GM12891 (cell line): ENCODE results near the gene CDH4.

Experiments
- DNase-seq: peaks from one replicate; pipeline ENCODE4 v3.0.0; 2011; ENCODE audit warnings: low spot score; ENCODE audit not compliant: insufficient read length
- FAIRE-seq: peaks from 2 replicates; lab custom pipeline; 2011; peaks lifted over from hg19 to GRCh38; lab: Jason Lieb, UNC
- PAX5 ChIP-seq: IDR thresholded peaks from 2 replicates; pipeline ENCODE4 v1.6.1; 2011; ENCODE audit warnings: low read length, moderate library complexity, mild to moderate bottlenecking; ENCODE audit not compliant: insufficient read depth, severe bottlenecking
- POLR2A ChIP-seq: IDR thresholded peaks from 2 replicates; pipeline ENCODE4 v1.6.1; 2011; ENCODE audit warnings: low read depth, low read length, control low read depth
- POLR2AphosphoS5 ChIP-seq: IDR thresholded peaks from 2 replicates; pipeline ENCODE4 v1.6.1; 2011; ENCODE audit warnings: low read depth, low read length, control low read depth
- POU2F2 ChIP-seq: IDR thresholded peaks from 2 replicates; pipeline ENCODE4 v1.6.1; 2011; ENCODE audit warnings: low read depth, mild to moderate bottlenecking, control low read depth, low read length, moderate library complexity
- SPI1 ChIP-seq: IDR thresholded peaks from 2 replicates; pipeline ENCODE4 v1.6.1; 2011; ENCODE audit warnings: low read depth, low read length, control low read depth
- TAF1 ChIP-seq: IDR thresholded peaks from 2 replicates; pipeline ENCODE4 v1.6.1; 2011; ENCODE audit warnings: low read depth, low read length, control low read depth

The CDH4 gene

DNA sequence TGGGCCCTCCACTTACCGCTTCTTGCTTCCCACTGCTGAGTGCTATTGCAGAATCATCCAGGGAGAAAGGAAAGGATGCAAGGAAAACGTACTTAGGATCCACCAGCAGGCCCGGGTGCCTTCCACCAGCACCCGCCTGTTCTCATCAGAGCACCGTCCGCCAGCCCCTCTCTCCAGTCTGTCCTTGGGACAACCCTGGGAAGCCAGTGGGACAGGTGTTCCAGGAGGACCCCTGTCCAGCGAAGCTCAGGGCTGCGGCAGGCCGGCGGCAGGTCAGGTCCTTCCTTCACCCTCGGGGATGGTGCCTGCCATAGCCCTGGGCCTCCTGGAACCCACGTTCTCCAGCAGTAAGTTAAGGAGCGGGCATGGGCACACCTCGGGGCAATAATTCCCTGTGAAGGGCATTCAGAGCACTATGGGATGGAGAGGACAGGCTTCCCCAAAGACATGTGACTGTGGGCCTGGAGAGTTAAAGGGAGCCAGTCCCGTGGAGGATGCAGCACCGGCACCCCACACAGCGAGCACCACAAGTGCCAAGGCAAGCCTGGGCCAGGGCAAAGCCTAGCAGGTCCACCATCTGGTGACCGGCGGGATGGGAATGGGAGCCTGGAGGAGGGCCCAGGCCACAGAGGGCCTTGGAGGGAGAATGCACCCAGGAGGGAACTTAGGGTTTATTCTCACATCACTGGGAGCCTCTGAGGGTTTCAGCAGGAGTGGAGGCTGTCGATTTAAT, 416.9 kb downstream of the CDH4 start:
- TF ChIP-seq TAF1 (no peak), POLR2A (no peak), POU2F2 (no peak), POLR2AphosphoS5 (no peak), PAX5 (no peak), SPI1 (no peak)
- no peak for DNase-seq
- no peak for FAIRE-seq

GRCh38 chr20:61670274-61670673, 418.2 kb downstream of the CDH4 start:
- no peak for TF ChIP-seq SPI1
- no peak for TF ChIP-seq TAF1
- no peak for TF ChIP-seq POLR2A
- TF ChIP-seq PAX5: no peak
- no peak for TF ChIP-seq POLR2AphosphoS5
- no peak for TF ChIP-seq POU2F2
- DNase-seq (no peak), FAIRE-seq (no peak)

- FAIRE-seq: no peak
- TF ChIP-seq POLR2AphosphoS5 (no peak), TAF1 (no peak), SPI1 (no peak), PAX5 (no peak), POLR2A (no peak), POU2F2 (no peak)
These were observed 419.5 kb downstream of the CDH4 start for GRCh38 chr20:61671559-61671958.

DNA sequence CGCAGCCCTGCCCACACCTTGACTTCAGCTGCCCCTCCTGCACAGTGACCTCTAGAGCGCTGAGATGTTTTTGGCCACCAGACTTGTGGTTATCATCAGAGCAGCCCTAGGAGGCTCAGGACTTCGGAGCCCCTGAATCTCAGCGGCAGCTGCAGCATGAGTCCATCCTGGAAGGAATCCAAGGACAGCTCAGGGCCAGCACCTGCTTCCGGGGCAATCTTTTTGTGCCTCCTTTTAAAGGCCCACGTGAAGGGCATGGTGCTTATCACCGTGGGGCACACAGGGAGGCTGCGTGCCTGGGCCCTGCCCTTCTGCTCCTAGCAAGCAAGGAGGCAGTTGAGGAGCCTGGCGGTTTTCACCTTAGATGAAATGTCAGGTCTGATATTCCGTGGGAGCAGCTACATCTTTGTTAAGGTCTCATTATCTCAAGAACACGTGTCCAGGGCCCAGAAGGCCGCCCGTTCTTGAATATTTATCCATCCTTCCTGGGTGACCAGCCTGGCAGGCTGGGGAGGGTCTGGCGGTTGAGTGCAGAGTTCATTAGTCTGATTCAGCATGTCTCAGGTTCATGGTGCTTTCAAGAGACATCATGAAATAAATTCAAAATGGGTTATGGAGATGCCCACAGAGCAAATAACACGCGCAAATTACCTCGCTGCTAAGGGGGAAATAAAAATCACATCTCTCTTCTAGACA, 421.2 kb downstream of the CDH4 start:
- TF ChIP-seq POLR2A (no peak), TAF1 (no peak), POLR2AphosphoS5 (no peak), PAX5 (no peak), SPI1 (no peak), POU2F2 (no peak)
- FAIRE-seq (no peak), DNase-seq (no peak)

More at GRCh38 chr20:61671559-61671958, 419.5 kb downstream of the CDH4 start:
- DNase-seq: no peak

DNA sequence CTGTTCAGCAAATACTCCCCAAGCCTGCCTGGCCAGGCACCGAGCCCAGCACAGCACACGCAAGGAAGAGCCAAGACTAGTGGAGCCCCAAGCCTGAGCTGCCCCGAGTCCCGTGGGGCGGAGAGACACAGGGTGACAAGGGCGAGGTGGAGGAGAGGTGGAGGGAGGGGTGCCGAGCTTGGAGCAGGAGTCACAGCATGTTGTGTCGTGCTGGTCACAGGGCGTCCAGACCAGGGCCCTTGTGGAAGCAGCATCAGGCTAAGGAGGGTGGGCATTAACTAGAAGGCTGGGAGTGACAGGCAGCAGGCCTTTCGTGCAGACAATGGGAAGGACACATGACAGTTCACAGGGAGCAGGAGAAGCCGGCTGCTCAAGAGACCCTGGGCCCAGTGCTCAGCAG, 422.1 kb downstream of the CDH4 start:
- FAIRE-seq: no peak
- TF ChIP-seq PAX5 (no peak), POLR2A (no peak), POLR2AphosphoS5 (no peak), SPI1 (no peak), POU2F2 (no peak), TAF1 (no peak)

DNA sequence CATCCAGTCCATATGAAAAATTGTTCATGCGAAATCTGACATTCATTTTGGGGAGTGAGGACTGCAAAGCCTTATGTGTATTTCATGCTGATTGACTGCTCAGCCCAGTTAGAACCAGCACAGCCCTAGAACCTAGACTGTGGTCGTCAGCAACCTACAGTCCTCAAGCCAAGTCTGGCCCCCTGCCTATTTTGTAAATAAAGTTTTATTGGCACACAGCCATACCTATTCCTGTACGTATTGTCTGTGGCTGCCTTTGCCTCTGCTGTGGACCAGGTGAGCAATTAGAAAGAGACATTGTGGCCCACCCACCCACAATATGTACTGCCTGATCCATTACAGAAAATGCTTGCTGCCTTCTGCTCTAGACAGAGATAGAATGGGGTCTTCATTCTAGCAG, 422.6 kb downstream of the CDH4 start:
- no peak for TF ChIP-seq PAX5
- no peak for TF ChIP-seq POLR2AphosphoS5
- no peak for TF ChIP-seq TAF1
- TF ChIP-seq POU2F2: no peak
- TF ChIP-seq SPI1: no peak
- no peak for TF ChIP-seq POLR2A
- FAIRE-seq (no peak), DNase-seq (no peak)

More for the DNA sequence above, 422.1 kb downstream of the CDH4 start:
- no peak for DNase-seq

- no peak for TF ChIP-seq TAF1
- TF ChIP-seq PAX5: no peak
- TF ChIP-seq SPI1: no peak
- no peak for TF ChIP-seq POU2F2
- TF ChIP-seq POLR2AphosphoS5: no peak
- TF ChIP-seq POLR2A: no peak
- FAIRE-seq: no peak
- DNase-seq: no peak
These were observed 425.9 kb downstream of the CDH4 start for GRCh38 chr20:61677928-61678327.

DNA sequence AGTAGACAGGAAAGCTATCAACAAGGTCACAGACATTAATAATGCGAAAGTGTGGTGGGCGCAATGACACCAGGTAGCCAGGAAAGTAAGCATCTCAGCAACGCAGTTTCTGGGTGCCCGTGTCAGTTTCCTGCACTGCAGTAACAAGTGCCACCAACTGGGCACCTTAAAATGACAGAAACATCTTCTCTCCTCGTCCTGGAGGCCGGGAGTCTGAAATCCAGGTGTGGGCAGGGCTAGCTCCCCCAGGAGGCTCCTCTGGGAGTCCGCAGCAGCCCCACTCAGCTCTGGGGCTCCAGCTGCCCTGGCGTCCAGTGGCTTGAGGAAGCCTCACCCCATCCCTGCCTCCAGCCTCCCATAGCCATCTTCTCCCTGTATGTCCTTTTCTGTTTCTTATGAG, 426.4 kb downstream of the CDH4 start:
- FAIRE-seq: no peak
- DNase-seq: no peak
- TF ChIP-seq POLR2A: no peak
- TF ChIP-seq POU2F2: no peak
- no peak for TF ChIP-seq POLR2AphosphoS5
- TF ChIP-seq SPI1: no peak
- TF ChIP-seq TAF1: no peak
- no peak for TF ChIP-seq PAX5

GRCh38 chr20:61679473-61679872, 427.4 kb downstream of the CDH4 start:
- DNase-seq: no peak
- FAIRE-seq: no peak
- TF ChIP-seq POU2F2: no peak
- no peak for TF ChIP-seq PAX5
- TF ChIP-seq TAF1: no peak

- no peak for TF ChIP-seq POLR2A
- no peak for TF ChIP-seq POLR2AphosphoS5
- TF ChIP-seq PAX5: no peak
- TF ChIP-seq SPI1: no peak
- no peak for DNase-seq
- no peak for FAIRE-seq
These were observed 428.0 kb downstream of the CDH4 start for GRCh38 chr20:61680096-61680495.
